Measurements from ENCODE around the gene PAEP. TPM values are rescaled to one million over a fixed set of nuclear protein-coding genes. Genes with fewer than 3 reads are reported as not detected.
A peak's percentile ranks its signal among the peaks of the same experiment; 100 is the strongest.

Gene PAEP
- total RNA-seq, 1 donor, result not detected

DNA sequence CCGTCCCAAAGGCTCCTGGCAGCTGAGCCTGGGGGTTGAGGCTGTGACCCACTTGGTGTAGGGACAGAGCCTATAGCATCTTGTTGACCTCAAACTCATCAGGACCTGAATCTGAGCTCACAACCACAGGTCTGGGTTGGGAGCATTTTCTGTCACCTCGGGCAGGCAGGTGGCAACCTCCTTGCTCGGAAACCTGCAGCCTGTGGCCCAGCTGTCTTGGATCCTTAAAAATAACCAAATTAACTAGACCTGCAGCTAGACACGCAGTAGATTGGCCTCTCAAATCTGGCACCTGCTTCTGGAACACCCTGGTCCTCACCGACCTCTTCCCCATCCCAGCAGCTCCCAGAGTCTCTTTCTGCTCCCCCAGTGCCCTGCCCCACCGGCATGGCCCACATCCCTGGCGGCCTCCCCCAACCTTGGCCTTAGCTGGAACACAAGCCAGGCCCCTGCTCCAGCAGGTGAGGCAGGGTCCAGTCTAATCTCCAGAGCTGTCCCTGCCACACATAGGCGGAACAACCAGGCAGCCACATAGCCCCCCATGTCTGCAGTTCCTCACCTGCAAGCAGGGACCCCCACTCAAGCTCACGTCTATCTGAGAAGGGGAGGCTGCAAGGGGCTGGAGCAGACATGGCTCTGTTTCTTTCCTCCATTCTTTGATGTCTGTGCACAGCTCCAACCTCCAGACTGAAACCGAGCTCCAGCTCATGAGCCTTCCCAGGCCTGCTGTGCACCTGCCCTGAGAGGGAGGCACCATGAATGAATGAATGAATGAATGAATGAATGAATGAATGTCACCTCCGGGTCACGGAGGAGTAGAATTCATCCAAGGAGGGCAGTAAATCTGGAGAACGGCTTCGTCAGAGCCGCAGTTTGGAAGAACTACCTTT lies 28.3 kb downstream of the PAEP start:
- Histone ChIP-seq H4K20me1 (ENCODE audit: insufficient read depth, low read length) (no peaks in the 10 kb centered on the region), H3K27me3 (ENCODE audit: insufficient read depth, low read length) (no peaks in the 10 kb centered on the region), H2AFZ (ENCODE audit: low read length) (no peak overlapping the region), H3K36me3 (ENCODE audit: insufficient read depth, low read length) (no peaks in the 10 kb centered on the region), H3K9me3 (ENCODE audit: low read depth, low read length) (no peaks in the 10 kb centered on the region), H3K27ac (ENCODE audit: low read depth, low read length) (no peak overlapping the region), H3K4me2 (ENCODE audit: insufficient read depth, low read length) (no peak overlapping the region), H3K4me1 (ENCODE audit: insufficient read depth, low read length) (no peaks in the 10 kb centered on the region), H3K4me3 (ENCODE audit: insufficient read depth, low read length) (no peak overlapping the region), H3K79me2 (ENCODE audit: insufficient read depth, low read length) (no peaks in the 10 kb centered on the region)
- DNase-seq (ENCODE audit: insufficient read length, low spot score, missing footprints), result peak; percentile 66
- TF ChIP-seq, protein P1, sequence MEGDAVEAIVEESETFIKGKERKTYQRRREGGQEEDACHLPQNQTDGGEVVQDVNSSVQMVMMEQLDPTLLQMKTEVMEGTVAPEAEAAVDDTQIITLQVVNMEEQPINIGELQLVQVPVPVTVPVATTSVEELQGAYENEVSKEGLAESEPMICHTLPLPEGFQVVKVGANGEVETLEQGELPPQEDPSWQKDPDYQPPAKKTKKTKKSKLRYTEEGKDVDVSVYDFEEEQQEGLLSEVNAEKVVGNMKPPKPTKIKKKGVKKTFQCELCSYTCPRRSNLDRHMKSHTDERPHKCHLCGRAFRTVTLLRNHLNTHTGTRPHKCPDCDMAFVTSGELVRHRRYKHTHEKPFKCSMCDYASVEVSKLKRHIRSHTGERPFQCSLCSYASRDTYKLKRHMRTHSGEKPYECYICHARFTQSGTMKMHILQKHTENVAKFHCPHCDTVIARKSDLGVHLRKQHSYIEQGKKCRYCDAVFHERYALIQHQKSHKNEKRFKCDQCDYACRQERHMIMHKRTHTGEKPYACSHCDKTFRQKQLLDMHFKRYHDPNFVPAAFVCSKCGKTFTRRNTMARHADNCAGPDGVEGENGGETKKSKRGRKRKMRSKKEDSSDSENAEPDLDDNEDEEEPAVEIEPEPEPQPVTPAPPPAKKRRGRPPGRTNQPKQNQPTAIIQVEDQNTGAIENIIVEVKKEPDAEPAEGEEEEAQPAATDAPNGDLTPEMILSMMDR (IDR thresholded peaks at IDR 0.05; ENCODE audit: extremely low read depth, low read depth, low read length), result no peak

DNA sequence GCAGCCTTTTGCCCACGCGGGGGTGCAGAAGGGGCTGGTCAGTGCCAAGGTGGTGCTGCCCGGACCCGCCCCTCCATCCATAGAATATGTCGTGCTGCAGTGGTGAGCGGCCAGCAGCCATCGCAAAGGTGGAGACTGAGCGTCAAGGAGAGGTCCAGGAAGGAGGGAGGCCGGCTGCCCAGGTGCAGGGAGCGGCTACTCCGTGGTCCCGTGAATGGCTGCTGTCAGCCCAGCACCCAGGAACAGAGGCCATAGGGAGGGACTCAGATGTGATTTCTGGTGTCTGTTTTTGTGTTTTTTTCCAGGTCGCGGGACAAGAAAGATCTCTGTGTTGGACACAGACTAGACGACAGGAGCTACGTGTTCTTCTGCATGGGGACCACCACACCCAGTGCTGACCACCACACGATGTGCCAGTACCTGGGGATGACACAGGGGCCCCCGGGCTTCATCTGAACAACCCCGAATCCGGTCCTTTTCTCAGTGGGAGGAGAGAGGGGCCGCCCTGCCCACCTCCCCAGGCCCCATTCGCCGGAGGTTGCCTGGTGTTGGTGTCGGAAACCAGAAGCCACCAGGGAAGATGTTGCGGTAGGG lies 29.0 kb downstream of the PAEP start:
- peak; percentile 68 for DNase-seq (ENCODE audit: insufficient read length, low spot score, missing footprints)
- H3K27ac ChIP-seq (ENCODE audit: low read depth, low read length), result no peak overlapping the region
- H4K20me1 ChIP-seq (ENCODE audit: insufficient read depth, low read length), result no peaks in the 10 kb centered on the region
- no peak overlapping the region for H3K4me2 ChIP-seq (ENCODE audit: insufficient read depth, low read length)
- H3K4me1 ChIP-seq (ENCODE audit: insufficient read depth, low read length), result no peaks in the 10 kb centered on the region
- TF ChIP-seq, protein P1 (IDR thresholded peaks at IDR 0.05; ENCODE audit: extremely low read depth, low read depth, low read length), result no peak
- H3K27me3 ChIP-seq (ENCODE audit: insufficient read depth, low read length), result no peaks in the 10 kb centered on the region
- H3K36me3 ChIP-seq (ENCODE audit: insufficient read depth, low read length), result no peaks in the 10 kb centered on the region
- no peak overlapping the region for H2AFZ ChIP-seq (ENCODE audit: low read length)
- no peaks in the 10 kb centered on the region for H3K79me2 ChIP-seq (ENCODE audit: insufficient read depth, low read length)
- H3K9me3 ChIP-seq (ENCODE audit: low read depth, low read length), result no peaks in the 10 kb centered on the region
- H3K4me3 ChIP-seq (ENCODE audit: insufficient read depth, low read length), result no peak overlapping the region

DNA sequence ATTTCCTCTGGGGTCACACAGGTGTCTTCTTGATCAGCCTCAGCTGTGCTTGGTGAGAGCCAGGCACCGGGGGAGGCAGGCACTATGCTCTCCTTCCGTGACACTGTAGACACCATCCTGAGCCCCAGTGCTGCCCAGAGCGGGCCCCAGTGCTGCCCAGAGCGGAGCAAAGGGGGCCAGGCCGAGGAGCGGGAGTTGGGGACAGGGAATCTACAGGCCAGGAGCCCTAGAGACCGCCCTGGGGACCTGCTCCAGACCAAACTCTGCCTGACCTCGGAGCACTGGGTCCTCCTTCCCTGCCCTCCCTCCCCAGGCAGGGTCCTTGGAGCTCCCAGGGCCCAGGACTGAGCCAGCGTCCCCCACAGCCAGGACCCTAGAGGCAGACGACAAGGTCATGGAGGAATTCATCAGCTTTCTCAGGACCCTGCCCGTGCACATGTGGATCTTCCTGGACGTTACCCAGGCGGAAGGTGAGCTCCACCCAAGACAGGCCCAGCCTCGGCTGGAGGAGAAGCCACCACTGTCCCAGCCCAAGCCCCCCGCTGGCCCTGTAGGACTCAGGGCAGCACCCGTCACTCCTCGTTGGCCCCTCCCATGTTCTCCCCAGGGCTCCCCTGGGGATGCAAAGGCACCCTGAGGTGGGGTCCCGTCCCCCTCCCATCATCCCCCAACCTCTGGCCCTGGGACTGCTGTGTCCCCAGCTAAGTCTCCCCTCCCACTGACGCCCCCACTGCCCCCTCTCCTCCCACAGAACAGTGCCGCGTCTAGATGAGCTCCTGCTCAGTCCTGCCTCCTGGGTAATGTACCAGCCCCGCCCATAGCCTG lies 30.2 kb downstream of the PAEP start:
- Histone ChIP-seq H2AFZ (ENCODE audit: low read length) (no peak overlapping the region), H3K4me1 (ENCODE audit: insufficient read depth, low read length) (no peaks in the 10 kb centered on the region), H3K79me2 (ENCODE audit: insufficient read depth, low read length) (no peaks in the 10 kb centered on the region), H3K4me3 (ENCODE audit: insufficient read depth, low read length) (no peak overlapping the region), H3K9me3 (ENCODE audit: low read depth, low read length) (no peaks in the 10 kb centered on the region), H3K27ac (ENCODE audit: low read depth, low read length) (no peak overlapping the region), H3K36me3 (ENCODE audit: insufficient read depth, low read length) (no peaks in the 10 kb centered on the region), H4K20me1 (ENCODE audit: insufficient read depth, low read length) (no peaks in the 10 kb centered on the region), H3K27me3 (ENCODE audit: insufficient read depth, low read length) (no peaks in the 10 kb centered on the region), H3K4me2 (ENCODE audit: insufficient read depth, low read length) (no peak overlapping the region)
- peak; percentile 52 for DNase-seq (ENCODE audit: insufficient read length, low spot score, missing footprints)
- TF ChIP-seq, protein P1 (IDR thresholded peaks at IDR 0.05; ENCODE audit: extremely low read depth, low read depth, low read length), result no peak

DNA sequence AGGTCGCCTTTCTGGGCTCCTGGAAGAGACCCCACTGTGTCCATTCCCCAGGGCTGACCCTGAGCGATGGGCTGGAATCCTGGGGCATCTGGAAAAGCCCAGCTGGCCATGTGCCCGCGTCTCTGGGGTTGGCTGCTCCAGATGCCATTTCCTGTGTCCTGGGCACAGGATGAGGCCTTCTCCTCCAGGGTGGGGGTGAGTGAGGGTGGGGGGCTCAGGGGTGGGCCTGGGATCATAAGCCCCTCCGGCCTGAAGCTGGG lies 30.7 kb downstream of the PAEP start:
- no peak overlapping the region for H3K4me2 ChIP-seq (ENCODE audit: insufficient read depth, low read length)
- no peaks in the 10 kb centered on the region for H4K20me1 ChIP-seq (ENCODE audit: insufficient read depth, low read length)
- TF ChIP-seq, protein P1 (IDR thresholded peaks at IDR 0.05; ENCODE audit: extremely low read depth, low read depth, low read length), result no peak
- H3K9me3 ChIP-seq (ENCODE audit: low read depth, low read length), result no peaks in the 10 kb centered on the region
- no peak overlapping the region for H3K27ac ChIP-seq (ENCODE audit: low read depth, low read length)
- peak; percentile 50 for DNase-seq (ENCODE audit: insufficient read length, low spot score, missing footprints)
- no peak overlapping the region for H3K4me3 ChIP-seq (ENCODE audit: insufficient read depth, low read length)
- H3K27me3 ChIP-seq (ENCODE audit: insufficient read depth, low read length), result no peaks in the 10 kb centered on the region
- no peaks in the 10 kb centered on the region for H3K4me1 ChIP-seq (ENCODE audit: insufficient read depth, low read length)
- H3K79me2 ChIP-seq (ENCODE audit: insufficient read depth, low read length), result no peaks in the 10 kb centered on the region
- no peaks in the 10 kb centered on the region for H3K36me3 ChIP-seq (ENCODE audit: insufficient read depth, low read length)
- no peak overlapping the region for H2AFZ ChIP-seq (ENCODE audit: low read length)

All from osteoblast (primary cell).